Amygdala (tissue), 56 donors: ENCODE data around the gene MYL2.
A peak's percentile ranks its signal among the peaks of the same experiment; 100 is the strongest.

Experiments
- DNase-seq, 56 donors: peaks; one replicate each; lab custom pipeline; 2025; lab: John Stamatoyannopoulos, UW

The MYL2 gene

DNA sequence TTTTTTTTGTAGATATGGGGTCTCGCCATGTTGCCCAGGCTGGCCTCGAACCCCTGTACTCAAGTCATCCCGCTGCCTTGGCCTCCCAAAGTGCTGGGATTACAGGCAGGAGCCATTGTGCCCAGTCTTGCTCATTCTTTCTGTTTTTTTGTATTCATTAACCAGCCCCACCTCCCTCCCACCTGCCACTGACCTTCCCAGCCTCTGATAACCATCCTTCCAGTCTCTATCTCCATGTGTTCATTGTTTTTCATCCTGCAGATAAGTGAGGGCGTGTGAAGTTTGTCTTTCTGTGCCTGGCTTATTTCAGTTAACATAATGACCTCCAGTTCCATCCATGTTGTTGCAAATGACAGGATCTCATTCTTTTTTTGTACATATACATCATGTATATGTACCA is 19.0 kb downstream of the MYL2 start:
- DNase-seq: no peak

DNA sequence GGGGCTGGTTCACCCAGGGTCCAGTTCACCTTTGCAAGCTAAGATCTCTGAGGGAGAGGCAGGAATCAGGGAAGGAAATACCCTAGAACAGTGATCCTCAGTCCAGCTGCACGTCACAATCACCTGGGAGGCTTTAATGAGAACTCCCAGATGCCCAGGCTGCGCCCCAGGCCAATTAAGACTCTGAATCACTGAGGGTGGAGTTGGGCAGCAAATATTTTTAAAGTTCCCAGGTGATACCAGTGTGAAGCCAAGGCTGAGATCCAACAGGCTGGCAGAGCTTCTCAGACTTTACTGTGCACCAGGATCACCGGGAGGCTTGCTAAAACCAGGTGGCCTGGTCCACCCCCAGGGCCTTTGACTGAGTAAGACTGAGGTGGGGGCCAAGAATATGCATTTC is 23.8 kb downstream of the MYL2 start:
- no peak for DNase-seq

DNA sequence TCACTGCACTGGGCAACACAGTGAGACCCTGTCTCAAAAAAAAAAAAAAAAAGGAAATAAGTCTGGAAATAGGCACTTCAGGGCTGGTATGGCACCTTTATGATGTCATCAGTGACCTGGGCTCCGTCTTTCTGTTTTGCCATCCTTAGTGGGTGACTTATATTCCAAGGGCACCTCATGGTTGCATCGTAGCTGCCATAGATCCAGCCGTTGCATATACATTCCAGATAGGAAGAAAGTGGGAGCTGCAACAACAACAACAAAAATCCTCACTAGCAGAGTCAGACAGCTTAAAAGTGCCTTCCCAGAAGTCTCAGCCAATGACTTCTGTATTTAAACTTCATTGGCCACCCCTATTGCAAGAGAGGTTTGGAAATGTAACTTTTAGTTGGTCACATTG is 26.4 kb downstream of the MYL2 start:
- DNase-seq: no peak

DNA sequence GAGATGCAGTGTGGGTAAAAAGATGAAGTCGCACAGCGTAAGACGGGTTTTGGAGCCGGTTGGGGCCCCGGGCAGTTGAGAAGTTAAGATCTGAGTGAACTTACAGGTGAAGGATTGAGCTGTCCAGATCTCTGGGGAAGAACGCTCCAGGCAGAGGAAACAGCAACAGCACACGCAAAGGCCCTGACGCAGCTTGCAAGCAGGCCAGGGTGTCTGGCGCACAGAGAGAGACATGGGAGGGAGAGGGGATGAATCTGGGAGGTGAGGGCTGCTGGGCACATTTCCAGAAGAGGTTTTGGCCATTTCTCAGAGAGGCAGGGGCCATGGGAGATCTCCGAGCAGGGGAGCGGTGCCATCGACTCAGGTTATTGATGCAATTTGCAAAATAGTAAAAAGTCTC is 31.0 kb downstream of the MYL2 start:
- DNase-seq: no peak

DNA sequence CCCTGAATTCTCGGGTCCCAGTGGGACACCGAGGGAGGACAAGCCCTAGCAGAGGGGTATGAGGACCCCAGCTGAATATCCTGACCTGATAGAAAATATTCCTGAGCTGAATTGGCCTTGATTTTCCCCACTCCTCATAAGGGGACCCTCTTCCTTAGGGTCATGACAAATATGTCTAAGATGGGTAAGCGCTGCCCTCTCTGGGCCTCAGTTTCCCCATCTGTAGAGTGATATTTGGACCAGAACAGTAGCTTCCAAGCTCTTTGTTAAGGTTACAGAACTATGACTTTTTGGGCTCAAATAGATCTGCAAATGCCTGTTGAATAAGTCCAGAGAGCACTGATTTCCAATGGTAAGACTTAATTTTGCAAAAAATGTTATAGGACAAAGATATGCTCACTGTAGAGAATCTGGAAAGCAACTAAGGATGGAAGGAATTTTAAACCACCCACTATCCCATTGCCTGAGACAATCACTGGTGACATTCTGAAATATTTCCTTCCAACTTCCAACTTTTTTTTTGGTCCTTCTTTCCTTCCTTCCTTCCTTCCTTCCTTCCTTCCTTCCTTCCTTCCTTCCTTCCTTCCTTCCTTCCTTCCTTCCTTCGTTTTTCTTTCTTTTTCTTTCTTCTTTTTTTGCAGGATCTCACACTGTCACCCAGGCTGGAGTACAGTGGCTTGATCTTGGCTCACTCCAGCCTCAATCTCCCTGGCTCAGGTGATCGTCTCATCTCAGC is 32.0 kb downstream of the MYL2 start:
- DNase-seq: no peak

DNA sequence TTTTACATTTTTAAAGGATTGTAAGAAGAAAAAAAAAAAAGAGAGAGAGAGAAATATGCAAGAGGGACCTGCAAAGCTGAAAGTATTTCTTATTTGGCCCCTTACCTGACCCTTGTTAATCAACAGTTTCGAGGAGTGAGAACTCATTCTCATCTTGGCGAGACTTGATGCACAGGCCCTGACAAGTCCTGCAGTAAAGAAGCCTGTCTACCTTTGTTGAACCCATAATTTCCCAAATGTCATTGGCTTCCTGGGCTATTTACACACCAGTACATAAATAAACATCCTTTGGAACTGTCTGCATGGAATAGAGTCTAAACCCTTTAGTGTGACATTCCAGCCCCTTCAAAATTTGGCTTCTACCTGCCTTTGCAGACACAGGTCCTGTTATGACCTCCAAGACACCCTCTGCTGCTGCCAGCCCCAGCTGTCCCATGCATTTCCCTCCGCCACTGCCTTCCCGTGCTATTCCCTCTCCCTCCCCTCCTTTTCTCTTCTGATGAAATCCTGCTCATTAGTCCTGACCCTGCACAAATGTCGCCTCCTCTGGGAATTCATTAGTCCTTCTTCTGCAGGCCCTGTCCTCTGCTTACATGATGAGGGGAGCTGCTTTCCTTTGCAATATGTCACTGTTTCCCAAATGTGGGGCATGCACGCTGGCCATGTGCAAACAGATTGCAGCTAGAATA is 35.1 kb downstream of the MYL2 start:
- no peak for DNase-seq

DNA sequence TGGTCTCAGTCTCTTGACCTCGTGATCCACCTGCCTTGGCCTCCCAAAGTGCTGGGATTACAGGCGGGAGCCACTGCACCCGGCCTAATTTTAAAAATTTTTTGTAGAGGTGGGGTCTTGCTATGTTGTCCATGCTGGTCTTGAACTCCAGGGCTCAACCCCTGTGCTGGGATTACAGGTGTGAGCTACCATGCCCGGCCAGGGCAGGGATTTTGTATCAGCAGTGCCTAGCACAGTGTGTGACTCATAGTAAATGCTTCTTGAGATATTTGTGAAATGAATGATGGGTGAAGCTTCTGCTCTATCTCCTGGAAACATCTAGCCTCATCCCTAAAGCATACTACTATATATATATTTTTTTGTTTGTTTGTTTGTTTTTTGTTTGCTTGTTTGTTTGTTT is 37.1 kb downstream of the MYL2 start:
- no peak for DNase-seq

DNA sequence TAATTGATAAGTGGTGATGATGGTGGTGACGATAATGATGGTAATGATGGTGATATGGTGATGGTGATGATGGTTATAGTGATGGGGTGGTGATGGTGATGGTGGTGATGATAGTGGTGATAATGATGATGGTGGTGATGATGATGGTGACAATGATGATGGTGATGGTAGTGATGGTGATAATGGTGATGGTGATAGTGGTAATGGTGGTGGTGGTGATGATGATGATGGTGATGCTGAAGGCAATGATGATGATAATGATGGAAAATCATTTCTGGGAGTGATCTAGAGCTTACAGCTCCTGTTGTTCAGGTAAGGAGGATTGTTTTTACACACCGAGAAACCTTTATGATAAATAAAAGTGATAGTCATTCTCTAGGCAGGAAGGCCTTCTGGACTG is 39.7 kb downstream of the MYL2 start:
- DNase-seq: no peak

DNA sequence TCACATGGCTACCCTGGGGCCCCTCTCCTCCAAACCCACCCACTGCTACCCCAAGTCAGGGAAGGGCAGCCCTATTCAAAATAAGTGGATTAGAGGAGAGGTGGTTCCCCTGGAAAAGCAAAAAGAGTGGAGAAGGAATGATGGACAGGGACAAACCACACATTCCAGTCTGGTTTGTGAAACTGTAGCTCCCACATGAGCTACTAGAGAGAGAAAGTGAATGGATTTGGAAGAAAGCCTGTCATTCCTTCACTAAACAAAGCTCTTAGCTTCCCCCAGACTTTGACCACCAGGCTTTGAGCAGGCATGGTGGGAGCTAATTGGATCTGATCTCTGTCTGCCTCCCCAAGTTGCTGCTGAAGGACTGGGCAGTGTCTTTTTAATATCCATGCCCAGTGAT is 45.6 kb downstream of the MYL2 start:
- DNase-seq: no peak

DNA sequence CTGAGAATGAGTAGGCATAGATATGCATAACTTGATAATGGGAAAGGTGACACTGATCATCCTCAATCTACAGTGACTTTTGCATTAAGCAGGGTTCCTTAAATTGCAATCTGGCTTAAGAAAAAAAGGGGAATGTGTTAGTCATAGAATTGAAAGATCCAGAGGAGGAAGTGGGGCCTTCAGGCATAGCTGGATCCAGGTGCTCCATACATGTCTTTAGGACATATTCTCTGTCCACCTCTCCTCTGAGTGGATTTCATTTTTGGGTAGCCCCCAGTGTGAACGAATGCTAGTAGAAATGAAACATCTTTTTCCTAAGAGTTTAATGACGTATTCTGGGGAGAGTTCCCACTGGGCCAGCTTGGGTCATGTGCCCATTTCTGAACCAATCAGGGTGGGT is 46.0 kb downstream of the MYL2 start:
- no peak for DNase-seq

DNA sequence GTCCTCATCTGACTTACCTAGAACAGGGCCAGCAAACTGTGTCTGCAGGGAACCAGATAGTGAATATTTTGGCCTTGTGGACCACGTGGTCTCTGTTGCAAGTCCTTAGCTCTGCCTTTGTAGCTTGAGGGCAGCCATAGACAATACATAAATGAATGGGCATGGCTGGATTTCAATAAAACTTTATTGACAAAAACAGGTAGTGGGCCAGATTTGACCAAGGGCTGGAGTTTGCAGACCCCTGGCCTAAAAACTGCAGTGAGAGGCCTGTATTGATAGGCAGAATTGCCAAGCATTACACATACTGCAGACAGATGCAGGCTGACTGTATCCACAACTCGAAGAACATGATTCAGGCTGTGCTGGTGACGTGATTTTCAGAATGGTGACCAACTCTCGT is 48.3 kb downstream of the MYL2 start:
- no peak for DNase-seq

DNA sequence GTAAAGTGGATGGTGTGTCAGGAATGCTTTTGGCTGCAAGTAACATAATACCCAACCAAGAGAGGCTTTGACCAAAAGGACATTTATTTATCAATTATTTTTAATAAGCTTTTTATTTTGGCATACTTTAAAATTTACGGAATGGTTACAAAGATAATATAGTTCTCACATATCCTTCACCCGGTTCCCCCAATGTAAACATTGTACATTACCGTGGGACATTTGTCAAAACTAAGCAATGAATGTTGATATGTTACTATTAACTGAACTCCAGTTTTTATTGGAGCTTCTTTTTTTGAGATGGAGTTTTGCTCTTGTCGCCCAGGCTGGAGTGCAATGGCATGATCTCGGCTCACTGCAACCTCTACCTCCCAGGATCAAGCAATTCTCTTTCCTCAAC is 50.6 kb downstream of the MYL2 start:
- no peak for DNase-seq

DNA sequence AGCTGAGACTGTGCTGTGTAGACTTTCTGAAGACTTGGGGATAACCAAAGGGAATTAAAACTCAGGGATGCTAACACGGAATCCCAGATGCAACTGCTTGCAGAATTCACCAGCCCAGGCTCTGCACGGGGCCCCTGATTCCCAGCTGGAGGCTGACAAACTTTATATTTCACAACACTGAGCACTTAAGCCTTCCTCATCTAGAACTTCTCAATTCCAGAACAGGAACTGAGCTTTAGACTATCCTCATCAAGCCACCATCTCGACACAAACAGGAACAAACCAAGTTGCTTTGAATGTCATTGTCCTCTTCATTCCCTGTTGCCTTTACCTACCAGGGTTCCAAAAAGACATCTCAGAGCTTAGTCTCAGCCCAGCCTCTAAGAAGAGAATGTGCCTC is 51.4 kb downstream of the MYL2 start:
- peak in 1 of 56 donors; percentile 2 for DNase-seq

DNA sequence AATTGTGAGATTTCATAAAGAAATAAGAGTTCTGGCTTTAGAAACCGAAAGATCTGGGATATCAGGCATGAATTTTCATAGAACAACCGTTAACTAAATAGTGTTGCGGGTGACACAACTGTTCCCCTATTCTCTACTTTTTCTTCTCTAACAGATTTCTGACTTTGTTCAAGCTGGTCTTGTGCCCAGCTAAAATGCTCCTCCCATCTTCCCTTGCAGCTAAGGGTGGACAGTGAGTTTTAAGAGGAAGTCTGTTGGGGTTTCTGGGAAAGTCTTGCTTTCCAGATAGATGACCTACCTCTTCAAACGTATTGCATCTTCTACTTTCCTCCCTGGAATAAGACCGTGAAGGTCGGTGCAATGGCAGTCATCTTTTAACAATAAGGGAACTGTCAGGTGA is 54.9 kb downstream of the MYL2 start:
- no peak for DNase-seq

DNA sequence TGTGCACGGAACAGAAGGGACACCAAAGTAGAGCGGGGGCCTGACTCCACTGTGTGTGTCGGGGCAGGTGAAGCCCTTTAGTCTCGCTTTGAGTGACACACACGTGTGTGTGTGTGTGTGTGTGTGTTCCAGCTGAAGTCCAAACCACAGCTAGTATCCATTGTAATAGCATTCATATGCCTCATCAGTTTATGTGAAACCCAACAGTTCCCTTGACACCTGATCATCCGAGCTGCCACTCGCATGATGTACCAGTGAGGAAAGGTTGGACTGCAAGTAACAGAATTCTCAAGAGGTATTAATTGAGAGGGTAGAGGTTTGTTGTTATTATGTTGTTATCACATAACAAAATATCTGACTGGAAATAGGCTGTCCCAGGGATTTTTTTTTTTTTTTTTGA is 57.2 kb downstream of the MYL2 start:
- no peak for DNase-seq

DNA sequence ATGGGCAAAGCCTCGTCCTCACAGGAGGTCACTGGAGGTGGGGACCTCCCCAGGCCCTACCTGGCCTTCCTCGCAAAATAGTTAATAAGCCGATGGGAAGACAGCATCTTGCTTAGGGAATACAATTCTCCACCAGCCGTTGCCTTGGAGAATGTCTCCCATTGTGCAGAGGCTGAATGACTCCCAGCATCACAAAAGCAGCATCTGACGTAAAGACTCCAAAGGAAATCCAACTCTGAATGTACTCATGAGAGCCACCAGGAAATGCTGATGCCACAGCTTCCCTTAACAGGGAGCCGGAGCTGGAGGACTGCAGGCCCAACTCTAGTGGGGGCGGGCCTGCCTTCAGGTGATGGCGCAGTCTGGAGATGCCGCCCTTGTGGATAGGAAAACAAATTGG is 58.0 kb downstream of the MYL2 start:
- no peak for DNase-seq

DNA sequence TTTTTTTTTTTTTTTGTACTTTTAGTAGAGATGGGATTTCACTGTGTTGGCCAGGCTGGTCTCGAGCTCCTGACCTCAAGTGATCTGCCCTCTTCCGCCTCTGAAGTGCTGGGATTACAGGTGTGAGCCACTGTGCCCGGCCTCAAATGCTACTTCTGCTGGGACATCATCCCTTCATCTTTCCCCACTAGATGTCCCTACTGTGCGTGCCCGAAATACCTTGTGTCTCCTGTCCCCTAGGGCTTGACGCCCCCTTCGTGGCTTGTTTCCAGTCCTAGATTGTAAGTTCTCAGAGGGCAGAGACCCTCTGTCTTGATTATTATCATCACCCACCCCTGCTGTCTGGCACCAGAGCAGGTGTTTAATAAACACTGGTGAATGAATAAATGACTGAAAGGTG is 58.6 kb downstream of the MYL2 start:
- no peak for DNase-seq
